Measurements from ENCODE around the gene SRD5A1. TPM values are rescaled to one million over a fixed set of nuclear protein-coding genes. Genes with fewer than 3 reads are reported as not detected.

The SRD5A1 gene
- total and polyA plus RNA-seq, 8 donors: 10.0 to 14.5 (median 12.5) TPM

DNA sequence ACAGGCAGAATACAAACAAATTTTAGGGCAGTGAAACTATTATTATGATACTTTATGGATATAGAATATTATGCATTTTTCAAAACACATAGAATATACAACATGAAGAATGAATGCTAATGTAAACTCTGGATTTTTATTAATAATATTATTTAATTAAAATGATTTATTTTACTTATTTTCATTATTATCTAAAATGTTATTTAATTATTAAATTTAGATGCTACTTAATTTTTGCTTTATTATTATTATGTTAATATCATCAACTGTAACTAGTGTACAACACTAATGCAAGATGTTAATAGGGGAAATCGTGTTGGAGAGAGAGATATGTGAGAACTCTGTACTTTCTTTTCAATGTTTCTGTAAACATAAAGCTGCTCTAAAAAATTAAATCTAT, 40.7 kb downstream of the SRD5A1 start:
- TF ChIP-seq, protein P1, sequence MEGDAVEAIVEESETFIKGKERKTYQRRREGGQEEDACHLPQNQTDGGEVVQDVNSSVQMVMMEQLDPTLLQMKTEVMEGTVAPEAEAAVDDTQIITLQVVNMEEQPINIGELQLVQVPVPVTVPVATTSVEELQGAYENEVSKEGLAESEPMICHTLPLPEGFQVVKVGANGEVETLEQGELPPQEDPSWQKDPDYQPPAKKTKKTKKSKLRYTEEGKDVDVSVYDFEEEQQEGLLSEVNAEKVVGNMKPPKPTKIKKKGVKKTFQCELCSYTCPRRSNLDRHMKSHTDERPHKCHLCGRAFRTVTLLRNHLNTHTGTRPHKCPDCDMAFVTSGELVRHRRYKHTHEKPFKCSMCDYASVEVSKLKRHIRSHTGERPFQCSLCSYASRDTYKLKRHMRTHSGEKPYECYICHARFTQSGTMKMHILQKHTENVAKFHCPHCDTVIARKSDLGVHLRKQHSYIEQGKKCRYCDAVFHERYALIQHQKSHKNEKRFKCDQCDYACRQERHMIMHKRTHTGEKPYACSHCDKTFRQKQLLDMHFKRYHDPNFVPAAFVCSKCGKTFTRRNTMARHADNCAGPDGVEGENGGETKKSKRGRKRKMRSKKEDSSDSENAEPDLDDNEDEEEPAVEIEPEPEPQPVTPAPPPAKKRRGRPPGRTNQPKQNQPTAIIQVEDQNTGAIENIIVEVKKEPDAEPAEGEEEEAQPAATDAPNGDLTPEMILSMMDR (IDR thresholded peaks at IDR 0.05): no peak
- H3K4me1 ChIP-seq: no peaks in the 10 kb centered on the region
- peaks cover 0 to 5% of the 10 kb centered on the region in 2 donors for H3K9me3 ChIP-seq
- DNase-seq (no peak), ATAC-seq (no peak)
- H3K27me3 ChIP-seq: no peaks in the 10 kb centered on the region
- H3K4me3 ChIP-seq: no peak overlapping the region
- no peak overlapping the region for H3K27ac ChIP-seq
- intact Hi-C loops (cut with DNase I): no loop called here
- H3K36me3 ChIP-seq: peaks cover 0 to 8% of the 10 kb centered on the region in 2 donors

DNA sequence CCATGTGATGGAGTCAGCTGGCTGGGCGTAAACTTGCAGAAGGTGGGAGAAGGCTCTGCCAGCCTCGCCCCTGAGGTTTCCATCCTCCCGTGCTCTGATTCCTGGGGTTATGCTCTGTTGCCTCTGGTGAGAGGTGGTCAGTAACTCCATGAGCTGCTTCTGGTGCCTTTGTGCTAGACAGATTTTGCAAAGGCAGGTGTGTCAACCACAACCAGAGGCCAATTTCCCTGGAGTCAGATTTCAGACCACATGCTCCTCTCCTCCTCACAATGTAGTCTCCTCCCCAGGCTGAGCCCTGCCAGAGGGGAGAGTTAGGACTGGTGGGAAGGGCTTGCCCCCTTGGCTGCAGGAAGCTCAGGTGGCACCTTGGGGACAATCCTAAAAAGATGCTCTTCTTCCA, 41.2 kb downstream of the SRD5A1 start:
- no peak for DNase-seq
- H3K27ac ChIP-seq: no peak overlapping the region
- no peaks in the 10 kb centered on the region for H3K27me3 ChIP-seq
- peaks cover 0 to 5% of the 10 kb centered on the region in 2 donors for H3K9me3 ChIP-seq
- TF ChIP-seq, protein P1 (IDR thresholded peaks at IDR 0.05): no peak
- no peaks in the 10 kb centered on the region for H3K4me1 ChIP-seq
- H3K36me3 ChIP-seq: peaks cover 0 to 8% of the 10 kb centered on the region in 2 donors
- intact Hi-C loops (cut with DNase I): no loop called here
- ATAC-seq: no peak
- no peak overlapping the region for H3K4me3 ChIP-seq

DNA sequence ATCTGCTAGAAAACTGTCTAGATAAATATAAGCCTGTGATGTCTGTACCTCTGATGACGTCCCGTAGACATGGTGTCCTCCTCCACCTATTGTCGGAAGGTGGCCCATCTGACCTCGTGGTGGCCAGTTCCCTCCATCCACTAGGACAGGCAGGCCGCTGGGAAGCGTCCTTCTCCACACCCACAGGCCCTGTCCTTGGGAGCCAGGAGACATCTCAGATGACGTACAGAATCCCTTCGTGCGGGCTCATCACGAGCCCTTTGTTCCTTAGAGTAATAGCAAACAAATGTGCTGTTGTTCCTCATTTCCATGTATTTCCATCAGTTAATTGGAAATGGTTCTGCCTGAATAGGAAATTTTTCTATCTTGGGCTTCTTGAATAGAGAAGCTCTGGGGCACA, 41.6 kb downstream of the SRD5A1 start:
- Histone ChIP-seq H3K27me3 (no peaks in the 10 kb centered on the region), H3K36me3 (peaks cover 0 to 7% of the 10 kb centered on the region in 2 donors), H3K4me3 (no peak overlapping the region), H3K4me1 (no peaks in the 10 kb centered on the region), H3K9me3 (peaks cover 0 to 5% of the 10 kb centered on the region in 2 donors), H3K27ac (no peak overlapping the region)
- ATAC-seq (no peak), DNase-seq (no peak)
- TF ChIP-seq, protein P1 (IDR thresholded peaks at IDR 0.05): no peak
- intact Hi-C loops (cut with DNase I): no loop called here

DNA sequence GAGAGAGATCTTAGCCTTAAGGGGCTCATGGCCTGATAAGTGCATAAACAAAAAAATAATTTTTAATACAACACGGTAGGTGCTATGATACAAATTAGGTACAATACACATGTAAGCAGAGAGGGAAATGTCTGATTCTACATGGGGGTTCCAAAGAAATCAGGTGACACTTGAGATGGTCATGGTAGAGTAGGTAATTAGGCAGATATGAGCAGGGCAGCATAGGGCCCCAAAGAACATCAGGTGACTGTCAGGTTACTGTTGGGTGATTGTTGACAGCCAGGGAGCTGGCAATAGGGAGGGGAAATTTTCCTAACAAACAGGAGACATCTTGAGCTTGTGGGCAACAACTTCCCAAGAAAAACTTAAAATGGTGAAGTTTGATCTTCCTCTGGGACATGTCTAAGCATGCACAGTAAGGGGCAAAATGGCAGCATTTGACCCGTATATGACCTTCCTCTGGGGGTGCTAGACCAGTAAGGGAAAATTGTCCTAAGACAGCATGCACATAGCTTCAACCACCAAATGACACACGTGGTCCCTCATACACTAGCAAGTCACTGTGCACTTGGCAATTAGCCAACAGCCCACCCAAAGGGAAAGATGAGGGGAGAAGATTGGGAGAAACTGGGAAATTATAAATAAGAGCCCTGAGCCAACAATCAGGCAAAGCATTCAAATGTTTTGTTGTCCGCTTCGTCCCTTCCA, 42.7 kb downstream of the SRD5A1 start:
- no peak for ATAC-seq
- intact Hi-C loops (cut with DNase I): no loop called here

DNA sequence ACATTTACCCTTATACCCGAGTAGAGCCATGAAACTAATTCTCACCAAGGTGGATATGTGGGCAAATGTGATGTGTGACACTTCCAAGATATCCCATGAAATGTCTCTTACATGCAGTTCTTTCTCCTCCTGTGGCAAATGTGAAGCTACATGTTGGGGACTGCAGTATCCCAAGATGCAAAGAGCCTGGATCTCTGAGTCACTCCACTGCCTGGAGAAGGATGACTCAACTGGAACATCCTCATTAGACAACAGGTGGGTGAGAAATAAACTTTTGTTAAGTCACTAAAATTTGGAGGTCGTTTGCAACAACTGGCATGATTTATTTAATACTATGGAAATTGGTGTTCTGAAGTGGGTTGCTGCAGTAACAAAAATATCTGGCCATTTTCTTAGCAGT, 43.5 kb downstream of the SRD5A1 start:
- Histone ChIP-seq H3K9me3 (peaks cover 0 to 5% of the 10 kb centered on the region in 2 donors), H3K4me3 (no peak overlapping the region), H3K36me3 (no peaks in the 10 kb centered on the region), H3K4me1 (no peaks in the 10 kb centered on the region), H3K27ac (no peak overlapping the region), H3K27me3 (no peaks in the 10 kb centered on the region)
- intact Hi-C loops (cut with DNase I): no loop called here
- TF ChIP-seq, protein P1 (IDR thresholded peaks at IDR 0.05): no peak
- no peak for DNase-seq
- no peak for ATAC-seq

More for the DNA sequence above, 42.7 kb downstream of the SRD5A1 start:
- Histone ChIP-seq H3K36me3 (no peaks in the 10 kb centered on the region), H3K9me3 (peaks cover 0 to 5% of the 10 kb centered on the region in 2 donors), H3K4me3 (no peak overlapping the region), H3K4me1 (no peaks in the 10 kb centered on the region), H3K27me3 (no peaks in the 10 kb centered on the region), H3K27ac (no peak overlapping the region)
- DNase-seq: no peak
- TF ChIP-seq, protein P1 (IDR thresholded peaks at IDR 0.05): no peak
